ENCODE results near the gene C13orf46. TPM values are rescaled to one million over a fixed set of nuclear protein-coding genes. Genes with fewer than 3 reads are reported as not detected.

The C13orf46 gene
- total RNA-seq, 1 experiment from 2014 or later = 0.07 TPM

DNA sequence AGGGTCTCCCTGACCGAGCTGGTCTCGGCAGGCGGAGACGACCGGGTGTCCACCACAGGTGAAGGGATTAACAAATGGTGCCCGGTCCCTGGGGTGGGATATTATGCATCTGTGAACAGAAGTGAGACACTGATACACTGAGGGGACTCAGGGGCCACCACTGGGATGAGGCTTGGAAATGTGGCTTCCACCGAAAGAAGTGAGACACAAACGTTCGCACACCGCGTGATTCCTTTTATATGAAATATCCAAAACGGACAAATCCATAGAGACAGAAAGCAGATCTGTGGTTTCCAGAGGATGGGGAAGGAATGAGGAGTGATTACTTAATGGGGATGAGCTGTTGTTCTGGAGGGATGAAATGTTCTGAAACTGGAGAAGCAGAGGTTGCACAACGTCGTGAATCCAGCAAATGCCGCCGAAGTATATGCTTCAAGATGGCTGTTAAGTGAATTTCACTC is 47.5 kb downstream of the C13orf46 start:
- Histone ChIP-seq H3F3A (ENCODE audit: low read length, unreplicated experiment) (no peaks in the 10 kb centered on the region), H4K20me1 (ENCODE audit: low read length) (no peaks in the 10 kb centered on the region), H3K9me3 (ENCODE audit: low read length) (no peaks in the 10 kb centered on the region), H3K9ac (ENCODE audit: low read length) (no peak overlapping the region), H3K36me3 (ENCODE audit: low read depth, low read length) (no peaks in the 10 kb centered on the region), H3K4me2 (ENCODE audit: low read length) (no peak overlapping the region), H3K79me2 (ENCODE audit: low read length) (no peaks in the 10 kb centered on the region), H3K27ac (ENCODE audit: low read length) (no peak overlapping the region), H3K27me3 (ENCODE audit: low read length) (no peaks in the 10 kb centered on the region), H3K4me1 (ENCODE audit: insufficient read depth, low read length) (no peaks in the 10 kb centered on the region), H2AFZ (ENCODE audit: low read length) (no peak overlapping the region), H3K4me3 (ENCODE audit: low read length) (no peak overlapping the region), H3K9me2 (replicated peaks; ENCODE audit: low read length) (no peaks in the 10 kb centered on the region)
- intact Hi-C loops (cut with micrococcal nuclease) = no loop called here
- DNase-seq (no peak), ATAC-seq (no peak)
- TF ChIP-seq EZH2 (IDR thresholded peaks at IDR 0.05; ENCODE audit: low read length, unreplicated experiment) (no peak), EZH2phosphoT487 (IDR thresholded peaks at IDR 0.05; ENCODE audit: borderline replicate concordance, low read length) (no peak)
- TF ChIP-seq, protein P1, sequence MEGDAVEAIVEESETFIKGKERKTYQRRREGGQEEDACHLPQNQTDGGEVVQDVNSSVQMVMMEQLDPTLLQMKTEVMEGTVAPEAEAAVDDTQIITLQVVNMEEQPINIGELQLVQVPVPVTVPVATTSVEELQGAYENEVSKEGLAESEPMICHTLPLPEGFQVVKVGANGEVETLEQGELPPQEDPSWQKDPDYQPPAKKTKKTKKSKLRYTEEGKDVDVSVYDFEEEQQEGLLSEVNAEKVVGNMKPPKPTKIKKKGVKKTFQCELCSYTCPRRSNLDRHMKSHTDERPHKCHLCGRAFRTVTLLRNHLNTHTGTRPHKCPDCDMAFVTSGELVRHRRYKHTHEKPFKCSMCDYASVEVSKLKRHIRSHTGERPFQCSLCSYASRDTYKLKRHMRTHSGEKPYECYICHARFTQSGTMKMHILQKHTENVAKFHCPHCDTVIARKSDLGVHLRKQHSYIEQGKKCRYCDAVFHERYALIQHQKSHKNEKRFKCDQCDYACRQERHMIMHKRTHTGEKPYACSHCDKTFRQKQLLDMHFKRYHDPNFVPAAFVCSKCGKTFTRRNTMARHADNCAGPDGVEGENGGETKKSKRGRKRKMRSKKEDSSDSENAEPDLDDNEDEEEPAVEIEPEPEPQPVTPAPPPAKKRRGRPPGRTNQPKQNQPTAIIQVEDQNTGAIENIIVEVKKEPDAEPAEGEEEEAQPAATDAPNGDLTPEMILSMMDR (conservative IDR thresholded peaks at IDR 0.05; ENCODE audit: low read depth, low read length) = no peak
- POLR2A ChIA-PET (ENCODE audit: unreplicated experiment) = no interaction called here
- no TSS peak for BruUV-seq (replicated peaks)
- CTCF ChIA-PET = no interaction called here

DNA sequence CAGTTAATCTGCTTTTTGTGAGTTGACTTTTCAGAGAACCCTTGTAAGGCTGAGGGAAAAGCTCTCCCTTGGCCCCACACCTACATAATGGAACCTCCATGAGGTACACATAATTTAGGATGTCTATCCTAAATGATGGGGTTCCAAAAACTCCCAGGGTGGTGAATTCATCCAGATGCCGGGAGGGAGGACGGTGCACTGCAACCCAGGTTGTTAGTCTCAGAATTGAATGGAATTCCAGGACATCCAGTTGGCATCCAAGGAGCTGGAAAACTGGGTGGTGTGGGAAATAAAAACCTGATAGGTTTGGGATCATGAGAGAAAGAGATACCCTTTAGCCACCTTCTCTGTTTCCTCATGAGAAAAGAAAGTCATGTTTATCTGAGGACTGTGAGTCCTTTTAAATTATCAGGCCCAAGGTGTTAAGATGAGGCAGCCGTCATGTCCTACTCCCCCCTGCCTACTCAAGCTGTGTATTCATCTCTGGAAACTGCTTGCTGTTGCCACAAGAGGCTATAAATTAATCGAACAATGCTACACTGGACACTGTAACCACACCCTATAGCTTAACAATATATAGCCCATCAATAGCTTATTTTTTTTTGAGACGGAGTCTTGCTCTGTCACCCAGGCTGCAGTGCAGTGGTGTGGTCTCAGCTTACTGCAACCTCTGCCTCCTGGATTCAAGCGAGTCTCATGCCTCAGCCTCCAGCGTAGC is 49.5 kb downstream of the C13orf46 start:
- TF ChIP-seq EZH2 (IDR thresholded peaks at IDR 0.05; ENCODE audit: low read length, unreplicated experiment) = no peak
- no peak for TF ChIP-seq EZH2phosphoT487 (IDR thresholded peaks at IDR 0.05; ENCODE audit: borderline replicate concordance, low read length)
- TF ChIP-seq, protein P1 (conservative IDR thresholded peaks at IDR 0.05; ENCODE audit: low read depth, low read length) = no peak
- no TSS peak for BruUV-seq (replicated peaks)
- H3K4me3 ChIP-seq (ENCODE audit: low read length) = no peak overlapping the region

DNA sequence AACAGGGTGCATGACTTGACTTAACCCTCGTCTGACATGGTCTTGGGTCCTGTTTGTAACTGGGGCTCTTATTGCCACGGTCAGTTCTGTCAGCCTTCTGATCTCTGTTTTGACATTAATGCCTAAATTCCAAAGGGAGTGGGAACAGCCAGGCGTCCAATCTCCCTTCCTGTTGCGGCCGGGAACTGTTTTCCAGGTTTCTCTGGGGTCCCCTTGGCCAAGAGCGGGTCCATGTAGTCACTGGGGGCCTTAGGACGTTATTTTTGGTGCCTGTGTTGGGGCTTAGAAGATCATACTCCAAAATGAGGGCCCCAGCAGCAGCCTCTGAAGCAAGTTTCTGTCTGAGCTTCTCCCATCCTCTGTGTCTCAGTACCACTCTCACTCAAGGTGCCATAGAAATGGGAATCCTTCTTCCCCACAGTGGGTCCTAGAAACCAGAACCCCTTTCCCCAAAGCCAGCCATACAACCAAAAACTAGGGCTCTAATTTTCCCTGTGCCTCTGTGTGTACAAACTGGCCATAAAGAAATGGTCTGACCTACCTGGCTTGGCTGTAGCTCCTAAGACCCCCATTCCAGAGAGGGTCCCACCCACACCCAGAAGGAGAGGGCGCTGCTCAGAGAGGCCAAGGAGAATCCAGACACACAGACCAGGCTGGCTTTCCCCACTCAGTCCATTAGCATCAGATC is 50.4 kb downstream of the C13orf46 start:
- CTCF ChIA-PET = no interaction called here
- ATAC-seq = no peak

More for the DNA sequence above, 49.5 kb downstream of the C13orf46 start:
- Histone ChIP-seq H3K4me1 (ENCODE audit: insufficient read depth, low read length) (no peaks in the 10 kb centered on the region), H3K4me2 (ENCODE audit: low read length) (no peak overlapping the region), H2AFZ (ENCODE audit: low read length) (no peak overlapping the region), H3K9ac (ENCODE audit: low read length) (no peak overlapping the region), H3F3A (ENCODE audit: low read length, unreplicated experiment) (no peaks in the 10 kb centered on the region), H4K20me1 (ENCODE audit: low read length) (no peaks in the 10 kb centered on the region), H3K79me2 (ENCODE audit: low read length) (no peaks in the 10 kb centered on the region), H3K27ac (ENCODE audit: low read length) (no peak overlapping the region), H3K9me3 (ENCODE audit: low read length) (no peaks in the 10 kb centered on the region), H3K27me3 (ENCODE audit: low read length) (no peaks in the 10 kb centered on the region), H3K9me2 (replicated peaks; ENCODE audit: low read length) (no peaks in the 10 kb centered on the region), H3K36me3 (ENCODE audit: low read depth, low read length) (no peaks in the 10 kb centered on the region)
- ATAC-seq (no peak), DNase-seq (no peak)
- intact Hi-C loops (cut with micrococcal nuclease) = no loop called here
- POLR2A ChIA-PET (ENCODE audit: unreplicated experiment) = no interaction called here
- CTCF ChIA-PET = no interaction called here

More for the DNA sequence above, 50.4 kb downstream of the C13orf46 start:
- Histone ChIP-seq H4K20me1 (ENCODE audit: low read length) (no peaks in the 10 kb centered on the region), H3K9ac (ENCODE audit: low read length) (no peak overlapping the region), H3K9me3 (ENCODE audit: low read length) (no peaks in the 10 kb centered on the region), H3K27ac (ENCODE audit: low read length) (no peak overlapping the region), H3K4me3 (ENCODE audit: low read length) (no peak overlapping the region), H3K9me2 (replicated peaks; ENCODE audit: low read length) (no peaks in the 10 kb centered on the region), H2AFZ (ENCODE audit: low read length) (no peak overlapping the region), H3K4me1 (ENCODE audit: insufficient read depth, low read length) (no peaks in the 10 kb centered on the region), H3K36me3 (ENCODE audit: low read depth, low read length) (no peaks in the 10 kb centered on the region), H3K79me2 (ENCODE audit: low read length) (no peaks in the 10 kb centered on the region), H3F3A (ENCODE audit: low read length, unreplicated experiment) (no peaks in the 10 kb centered on the region), H3K27me3 (ENCODE audit: low read length) (no peaks in the 10 kb centered on the region), H3K4me2 (ENCODE audit: low read length) (no peak overlapping the region)
- intact Hi-C loops (cut with micrococcal nuclease) = no loop called here
- POLR2A ChIA-PET (ENCODE audit: unreplicated experiment) = no interaction called here
- no TSS peak for BruUV-seq (replicated peaks)
- DNase-seq = no peak
- no peak for TF ChIP-seq EZH2phosphoT487 (IDR thresholded peaks at IDR 0.05; ENCODE audit: borderline replicate concordance, low read length)
- TF ChIP-seq, protein P1 (conservative IDR thresholded peaks at IDR 0.05; ENCODE audit: low read depth, low read length) = no peak
- TF ChIP-seq EZH2 (IDR thresholded peaks at IDR 0.05; ENCODE audit: low read length, unreplicated experiment) = no peak
